ENCODE data around the gene ADAMTSL3.

Gene ADAMTSL3

GRCh38 chr15:83892498-83892897 lies 238.6 kb downstream of the ADAMTSL3 start:
- no peak for DNase-seq

DNA sequence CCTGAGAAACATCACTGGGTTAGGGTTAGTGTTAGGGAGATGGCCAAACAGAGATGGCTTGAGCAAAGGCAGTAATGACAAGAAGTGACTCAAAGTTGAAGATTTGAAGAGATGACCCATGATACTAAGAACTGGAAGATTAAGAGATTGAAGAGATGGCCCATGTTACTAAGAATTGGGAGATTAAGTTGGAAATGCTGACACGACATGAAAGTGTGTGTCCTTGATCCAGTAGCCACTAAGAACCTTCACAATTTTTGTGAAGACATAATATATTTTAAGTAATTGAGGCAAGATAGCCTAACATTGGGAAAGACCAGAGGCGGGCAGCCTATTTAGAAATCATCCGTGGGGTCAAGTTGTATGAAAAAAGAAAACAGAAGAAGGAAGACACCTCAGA lies 239.4 kb downstream of the ADAMTSL3 start:
- DNase-seq: no peak

- no peak for DNase-seq
These were observed 243.1 kb downstream of the ADAMTSL3 start for GRCh38 chr15:83897037-83897436.

DNA sequence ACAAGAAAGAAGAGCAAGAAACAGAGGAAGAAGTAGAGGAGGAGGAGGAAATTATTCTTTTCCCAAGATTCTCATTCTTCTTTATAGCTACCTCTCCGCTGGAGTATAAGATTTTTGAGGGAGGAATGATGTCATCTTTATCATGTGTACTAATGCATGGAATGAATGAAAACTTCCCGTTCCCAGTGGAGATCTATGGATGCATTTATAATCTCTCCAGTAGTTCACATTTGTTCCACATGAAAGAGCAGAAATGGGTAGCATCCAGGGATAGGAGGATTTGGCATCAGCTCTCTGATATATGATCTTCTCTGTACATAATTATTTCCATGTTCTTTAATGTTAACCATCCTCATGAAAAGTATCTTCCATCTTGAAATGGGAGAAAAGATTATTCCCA lies 244.4 kb downstream of the ADAMTSL3 start:
- DNase-seq: no peak

DNA sequence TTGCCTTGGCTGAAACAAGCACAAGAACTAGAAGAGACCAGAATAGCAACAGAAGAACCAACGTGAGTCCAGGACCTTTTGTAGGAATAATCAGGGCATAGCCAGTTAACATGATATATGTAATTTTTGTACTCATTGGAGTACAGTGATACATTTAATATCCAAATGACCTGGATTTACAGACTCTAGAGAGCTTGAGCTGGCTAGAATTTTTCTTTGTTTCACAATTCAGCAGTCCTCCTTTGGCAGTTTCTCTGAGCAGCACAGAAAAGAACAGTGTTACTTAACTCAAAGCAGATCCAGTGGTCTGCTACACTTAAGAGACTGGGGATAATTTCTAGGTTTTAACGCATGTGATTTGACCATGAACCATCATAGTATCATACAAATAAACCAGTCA lies 245.7 kb downstream of the ADAMTSL3 start:
- DNase-seq: no peak

GRCh38 chr15:83904107-83905040 lies 250.5 kb downstream of the ADAMTSL3 start:
- no peak for DNase-seq

- no peak for DNase-seq
These were observed 251.8 kb downstream of the ADAMTSL3 start for GRCh38 chr15:83905556-83906273.

DNA sequence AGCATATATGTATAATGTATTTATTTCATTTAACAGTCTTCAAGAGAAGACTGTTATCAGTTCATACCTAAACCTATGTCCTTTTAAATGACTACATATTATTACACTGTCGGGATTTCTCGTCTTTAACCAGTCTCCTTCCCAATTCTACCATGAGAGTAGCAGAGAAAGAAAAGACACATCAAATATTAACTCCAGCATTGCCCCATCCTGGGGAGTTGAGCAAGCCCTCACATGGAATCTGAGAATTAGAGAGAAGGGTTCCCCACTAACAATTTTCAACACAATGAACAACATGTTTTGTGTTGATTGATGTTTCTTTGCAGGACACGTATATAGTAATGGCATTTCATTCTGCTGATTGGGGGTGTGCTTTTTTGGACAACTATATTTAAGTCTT lies 257.4 kb downstream of the ADAMTSL3 start:
- no peak for DNase-seq

DNA sequence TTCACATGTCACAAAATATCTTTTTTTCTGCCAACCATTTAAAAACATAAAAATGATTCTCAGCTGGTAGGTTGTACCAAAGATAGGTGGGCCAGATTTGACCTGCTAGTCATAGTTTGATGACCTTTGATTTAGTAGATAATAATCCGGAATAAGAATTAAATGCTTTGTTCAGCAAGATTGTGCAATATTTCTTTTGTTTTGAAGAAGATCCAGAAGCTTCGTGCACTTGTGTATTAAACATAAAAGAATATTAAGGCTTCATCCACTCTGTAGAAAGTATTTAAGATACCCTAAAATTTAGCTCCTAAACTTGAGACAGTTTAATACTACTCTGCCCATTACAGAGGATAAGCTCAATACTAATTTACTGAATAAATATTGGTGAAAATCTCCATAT lies 258.4 kb downstream of the ADAMTSL3 start:
- DNase-seq: no peak

DNA sequence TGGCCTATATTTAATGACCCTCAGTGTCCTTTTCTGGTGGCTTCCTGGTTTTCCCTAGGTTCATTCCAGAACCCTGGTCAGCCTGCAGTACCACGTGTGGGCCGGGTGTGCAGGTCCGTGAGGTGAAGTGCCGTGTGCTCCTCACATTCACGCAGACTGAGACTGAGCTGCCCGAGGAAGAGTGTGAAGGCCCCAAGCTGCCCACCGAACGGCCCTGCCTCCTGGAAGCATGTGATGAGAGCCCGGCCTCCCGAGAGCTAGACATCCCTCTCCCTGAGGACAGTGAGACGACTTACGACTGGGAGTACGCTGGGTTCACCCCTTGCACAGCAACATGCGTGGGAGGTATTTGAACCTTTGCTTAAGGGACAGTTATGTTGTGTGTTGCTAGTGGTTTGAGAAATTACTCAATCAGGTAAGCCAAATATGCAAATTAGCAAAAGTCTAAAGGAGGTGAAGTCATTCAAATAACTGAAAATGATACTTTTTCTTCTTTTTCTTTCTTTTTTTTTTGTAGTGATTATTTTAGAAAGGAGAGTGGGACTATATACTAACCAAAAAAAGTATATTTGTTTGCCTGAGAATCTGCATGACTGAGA lies 259.2 kb downstream of the ADAMTSL3 start:
- no peak for DNase-seq

- no peak for DNase-seq
These were observed 261.0 kb downstream of the ADAMTSL3 start for GRCh38 chr15:83914906-83915305.

- DNase-seq: no peak
These were observed 263.5 kb downstream of the ADAMTSL3 start for GRCh38 chr15:83917432-83917831.

- DNase-seq: no peak
These were observed 264.1 kb downstream of the ADAMTSL3 start for GRCh38 chr15:83918011-83918410.

- no peak for DNase-seq
These were observed 265.5 kb downstream of the ADAMTSL3 start for GRCh38 chr15:83919319-83919830.

GRCh38 chr15:83919978-83920510 lies 266.1 kb downstream of the ADAMTSL3 start:
- DNase-seq: no peak

DNA sequence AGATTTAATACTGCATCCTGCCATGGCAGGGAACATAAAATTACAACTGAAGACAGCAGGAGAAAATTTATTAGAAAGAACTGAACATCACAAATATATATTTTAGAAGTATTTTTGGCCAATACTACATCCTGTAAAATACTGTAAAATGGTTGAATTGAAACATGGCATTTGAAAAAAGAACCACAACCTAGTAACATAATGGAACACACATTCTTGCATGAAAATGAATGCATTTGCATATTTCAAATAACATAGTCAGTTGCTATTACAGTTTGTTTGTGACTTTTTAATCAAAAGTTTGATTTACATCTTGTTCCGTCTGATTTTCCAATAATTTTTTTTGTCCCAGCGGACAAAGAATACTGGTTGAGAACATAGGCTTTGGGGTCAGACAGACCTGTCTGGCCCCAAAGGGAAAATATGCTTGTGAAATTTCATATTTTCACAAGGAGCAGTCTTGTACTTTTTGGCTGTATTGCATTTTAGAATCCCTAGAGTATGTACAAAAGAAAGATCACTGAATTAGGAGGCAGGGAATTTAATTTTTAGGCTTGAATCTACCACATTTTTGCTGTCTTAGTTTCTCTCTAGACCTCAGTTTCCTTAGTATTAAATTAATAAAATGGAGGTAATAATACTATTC lies 268.8 kb downstream of the ADAMTSL3 start:
- DNase-seq: no peak

DNA sequence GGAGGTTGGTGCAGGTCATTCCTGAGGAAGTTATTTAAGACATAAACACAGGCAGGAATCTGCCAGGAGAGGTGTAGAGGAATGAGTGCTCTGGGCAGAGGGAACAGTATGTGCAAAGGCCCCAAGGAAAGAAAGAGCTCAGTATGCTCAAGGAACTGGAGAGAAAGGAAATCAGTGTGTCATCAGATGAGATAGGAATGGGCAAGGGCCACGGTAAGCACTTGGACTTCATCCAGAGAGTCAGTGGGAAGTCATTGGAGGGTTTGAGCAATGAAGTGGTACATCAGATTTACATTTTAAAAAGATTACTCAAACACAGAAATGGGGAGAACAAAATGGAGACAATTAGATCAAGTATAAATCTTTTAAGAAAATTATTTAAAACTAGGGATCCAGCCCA lies 272.2 kb downstream of the ADAMTSL3 start:
- DNase-seq: no peak

GRCh38 chr15:83927704-83928391 lies 273.9 kb downstream of the ADAMTSL3 start:
- no peak for DNase-seq

DNA sequence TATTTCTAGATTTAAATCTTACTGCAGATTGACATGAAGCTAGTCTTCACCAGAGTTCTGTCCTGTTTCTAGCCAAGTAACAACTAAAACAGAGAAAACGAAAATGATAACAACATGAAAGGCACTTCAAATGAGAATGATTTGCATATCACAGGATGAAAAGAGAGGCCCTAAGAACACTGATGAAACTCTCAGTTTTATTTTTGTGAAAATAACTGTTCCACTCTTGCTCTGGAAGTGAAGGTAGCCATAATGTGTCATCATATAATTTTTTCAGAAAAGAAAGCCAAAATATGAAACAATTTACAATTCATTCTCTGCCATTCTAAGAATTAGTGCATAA lies 274.4 kb downstream of the ADAMTSL3 start:
- no peak for DNase-seq

- no peak for DNase-seq
These were observed 275.0 kb downstream of the ADAMTSL3 start for GRCh38 chr15:83928878-83929418.

GRCh38 chr15:83929619-83930018 lies 275.7 kb downstream of the ADAMTSL3 start:
- DNase-seq: no peak
